ENCODE results near the gene ABCB11.

- TF ChIP-seq POLR2A (IDR thresholded peaks at IDR 0.05) (no peak), CTCF (IDR thresholded peaks at IDR 0.05) (no peak)
Measured at GRCh38 chr2:168915441-168916330, 115.4 kb downstream of the ABCB11 start.

Data from thyroid gland (tissue), 4 donors.